K562 (cell line): ENCODE measurements around the gene ARHGEF17.

Experiments used
- CTCF ChIP-seq, 3 experiments: IDR thresholded peaks in 2 of 3; conservative IDR thresholded peaks in 1 of 3; 2 replicates each; pipeline ENCODE4 v1.5.1; 2011 to 2012; ENCODE audit warnings: low read length in 3 of 3, mild to moderate bottlenecking in 3 of 3, control low read depth in 2 of 3, improper control_type of control experiment in 1 of 3, inconsistent platforms in 1 of 3, low read depth in 1 of 3, mixed read lengths in 1 of 3, moderate library complexity in 1 of 3; ENCODE audit not compliant: insufficient read depth in 2 of 3
- POLR2AphosphoS5 ChIP-seq: IDR thresholded peaks from 2 replicates; pipeline ENCODE4 v1.6.1; 2011; ENCODE audit warnings: mild to moderate bottlenecking, low read depth, low read length, moderate library complexity; ENCODE audit not compliant: control insufficient read depth, insufficient read depth
- RAD21 ChIP-seq, 2 experiments: fragments of 250-450 bp in 1 of 2; fragments of 450-650 bp in 1 of 2; sonication (Bioruptor Pico) in 1 of 2; formaldehyde crosslinking in 1 of 2; IDR thresholded peaks in 1 of 2; conservative IDR thresholded peaks in 1 of 2; 2 replicates each; pipeline versions ENCODE4 v1.4.0 to v1.8.0; 2020 to 2022; ENCODE audit warnings: mild to moderate bottlenecking in 2 of 2, moderate library complexity in 1 of 2
- RHOXF2B ChIP-seq: fragments of 250-450 bp; sonication (Bioruptor Pico); conservative IDR thresholded peaks from 2 replicates; pipeline ENCODE4 v1.5.1; 2021
- STAT6 ChIP-seq: sonication (generic); formaldehyde crosslinking; IDR thresholded peaks from 2 replicates; pipeline ENCODE4 v1.8.1; 2023; ENCODE audit warnings: mild to moderate bottlenecking, missing genetic modification reagents
- ZFP91 ChIP-seq: sonication (generic); formaldehyde crosslinking; IDR thresholded peaks from 2 replicates; pipeline ENCODE4 v1.8.0; 2022; ENCODE audit warnings: mild to moderate bottlenecking, missing genetic modification reagents

- TF ChIP-seq STAT6 (CRISPR knock-in tag), result no peak
- TF ChIP-seq ZFP91 (CRISPR knock-in tag), result no peak
- TF ChIP-seq RAD21 (CRISPR knock-in tag; conservative IDR thresholded peaks at IDR 0.05 in 1 of 2, IDR thresholded peaks at IDR 0.05 in 1 of 2), result no peak
- TF ChIP-seq RHOXF2B (CRISPR knock-in tag), result no peak
- TF ChIP-seq CTCF (IDR thresholded peaks at IDR 0.05 in 2 of 3, conservative IDR thresholded peaks at IDR 0.05 in 1 of 3; ENCODE audit: insufficient read depth in 2 of 3, low read depth in 1 of 3, low read length in 3 of 3), result no peak
- no peak for TF ChIP-seq POLR2AphosphoS5
Measured at GRCh38 chr11:73318501-73319011, 10.5 kb downstream of the ARHGEF17 start.
